Measurements from ENCODE around the gene KIF26B. TPM values are rescaled to one million over a fixed set of nuclear protein-coding genes. Genes with fewer than 3 reads are reported as not detected.

Gene KIF26B
- total RNA-seq, 1 donor from 2014 or later: 2.1 TPM

DNA sequence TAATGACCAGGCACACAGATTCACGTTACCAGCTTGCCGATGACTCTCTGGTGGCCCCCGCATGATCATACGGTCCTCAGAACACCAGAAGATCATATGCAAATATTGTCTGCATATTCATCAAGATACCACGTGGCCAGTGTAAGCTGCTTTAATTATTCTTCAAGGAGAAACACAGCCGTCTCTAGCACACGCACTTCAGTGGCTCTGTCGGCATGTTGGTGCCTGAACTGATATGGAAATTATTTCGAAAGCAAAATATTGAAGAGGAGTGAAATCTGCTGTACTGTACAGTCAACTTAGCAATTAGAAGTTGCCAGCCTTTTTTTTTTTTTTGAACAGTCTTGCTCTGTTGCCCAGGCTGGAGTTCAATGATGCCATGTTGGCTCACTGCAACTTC lies 5.9 kb upstream of the KIF26B start:
- TF ChIP-seq, protein P1, sequence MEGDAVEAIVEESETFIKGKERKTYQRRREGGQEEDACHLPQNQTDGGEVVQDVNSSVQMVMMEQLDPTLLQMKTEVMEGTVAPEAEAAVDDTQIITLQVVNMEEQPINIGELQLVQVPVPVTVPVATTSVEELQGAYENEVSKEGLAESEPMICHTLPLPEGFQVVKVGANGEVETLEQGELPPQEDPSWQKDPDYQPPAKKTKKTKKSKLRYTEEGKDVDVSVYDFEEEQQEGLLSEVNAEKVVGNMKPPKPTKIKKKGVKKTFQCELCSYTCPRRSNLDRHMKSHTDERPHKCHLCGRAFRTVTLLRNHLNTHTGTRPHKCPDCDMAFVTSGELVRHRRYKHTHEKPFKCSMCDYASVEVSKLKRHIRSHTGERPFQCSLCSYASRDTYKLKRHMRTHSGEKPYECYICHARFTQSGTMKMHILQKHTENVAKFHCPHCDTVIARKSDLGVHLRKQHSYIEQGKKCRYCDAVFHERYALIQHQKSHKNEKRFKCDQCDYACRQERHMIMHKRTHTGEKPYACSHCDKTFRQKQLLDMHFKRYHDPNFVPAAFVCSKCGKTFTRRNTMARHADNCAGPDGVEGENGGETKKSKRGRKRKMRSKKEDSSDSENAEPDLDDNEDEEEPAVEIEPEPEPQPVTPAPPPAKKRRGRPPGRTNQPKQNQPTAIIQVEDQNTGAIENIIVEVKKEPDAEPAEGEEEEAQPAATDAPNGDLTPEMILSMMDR (IDR thresholded peaks at IDR 0.05; ENCODE audit: insufficient read depth, low read length, severe bottlenecking): no peak
- Histone ChIP-seq H3K27me3 (ENCODE audit: control insufficient read depth, insufficient read depth, low read length) (peaks cover 4% of the 10 kb centered on the region), H3K4me3 (ENCODE audit: low read depth, low read length) (no peak overlapping the region), H3K36me3 (ENCODE audit: control insufficient read depth, insufficient read depth, low read length) (no peaks in the 10 kb centered on the region)
- DNase-seq (ENCODE audit: low read depth) (peak; percentile 18), FAIRE-seq (no peak)

DNA sequence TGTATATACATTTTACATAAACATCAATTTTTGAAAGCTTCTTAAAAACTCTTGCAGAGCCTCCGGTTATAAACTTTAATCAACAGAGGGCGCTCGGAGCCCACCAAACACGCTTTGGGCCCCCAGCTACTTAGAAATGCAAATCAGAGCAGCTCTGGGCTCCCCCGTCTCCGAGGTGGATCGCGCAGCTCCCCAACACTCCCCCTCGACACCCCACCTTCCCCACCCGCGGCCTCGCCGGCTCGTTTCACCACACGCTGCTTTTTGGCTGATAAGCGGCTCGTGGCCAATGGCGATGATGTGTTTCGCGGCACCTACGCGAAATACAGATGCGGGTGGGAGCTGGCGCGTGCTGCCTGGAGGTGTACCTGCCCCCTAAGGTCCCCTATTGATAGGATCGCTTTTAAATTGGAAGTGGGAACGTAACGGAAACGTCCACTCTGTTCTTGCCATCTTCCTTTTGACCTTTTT lies 1.7 kb upstream of the KIF26B start:
- FAIRE-seq: no peak
- Histone ChIP-seq H3K27me3 (ENCODE audit: control insufficient read depth, insufficient read depth, low read length) (peaks cover 3% of the 10 kb centered on the region), H3K36me3 (ENCODE audit: control insufficient read depth, insufficient read depth, low read length) (no peaks in the 10 kb centered on the region), H3K4me3 (ENCODE audit: low read depth, low read length) (peak overlapping the region; percentile 55)
- TF ChIP-seq, protein P1 (IDR thresholded peaks at IDR 0.05; ENCODE audit: insufficient read depth, low read length, severe bottlenecking): peak; percentile 58
- peak; percentile 69 for DNase-seq (ENCODE audit: low read depth)

DNA sequence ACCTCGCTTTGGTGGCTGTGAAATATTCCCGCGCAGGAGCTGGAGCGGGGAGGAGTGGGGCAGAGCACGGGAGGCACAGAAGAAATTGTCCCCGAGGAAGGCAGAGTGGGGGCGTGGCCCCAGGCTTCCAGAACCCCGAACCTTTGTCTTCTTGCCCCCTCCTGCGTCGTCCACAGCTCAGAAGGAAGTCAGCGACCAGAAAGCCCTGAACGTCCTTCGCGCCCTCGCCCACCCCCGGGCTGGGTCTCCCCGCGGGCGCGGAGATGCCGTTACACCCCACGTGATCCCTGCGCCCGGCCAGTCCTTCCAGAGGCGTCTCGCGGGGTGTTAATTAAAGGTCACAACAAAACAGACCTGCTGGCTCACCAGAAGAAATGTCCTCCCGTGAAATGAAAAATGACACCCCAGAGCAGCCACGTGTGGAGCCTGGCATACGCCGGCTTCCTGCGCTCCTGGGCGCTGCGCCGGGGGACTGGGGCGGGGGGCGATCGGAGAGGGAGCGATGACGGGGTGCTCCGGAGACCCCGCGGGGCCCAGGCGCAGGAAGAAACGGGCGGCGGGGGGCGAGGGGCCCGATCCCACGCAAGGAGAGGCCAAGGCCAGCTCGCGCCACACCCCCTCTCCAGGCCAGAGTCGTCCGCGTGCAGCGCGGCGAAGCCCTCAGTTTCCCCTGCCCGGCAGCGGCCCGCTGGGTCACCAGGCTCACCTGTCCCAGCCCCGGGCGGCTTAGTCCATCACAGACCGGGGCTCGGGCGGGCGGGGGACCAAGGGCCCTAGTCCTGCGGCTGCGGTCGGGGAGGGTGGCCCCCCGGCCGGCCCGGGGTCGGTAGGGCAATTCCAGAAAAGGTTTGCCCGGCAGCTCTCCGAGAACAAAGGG lies 995 bp upstream of the KIF26B start:
- H3K27me3 ChIP-seq (ENCODE audit: control insufficient read depth, insufficient read depth, low read length): no peaks in the 10 kb centered on the region
- TF ChIP-seq, protein P1 (IDR thresholded peaks at IDR 0.05; ENCODE audit: insufficient read depth, low read length, severe bottlenecking): no peak
- no peak for FAIRE-seq
- H3K36me3 ChIP-seq (ENCODE audit: control insufficient read depth, insufficient read depth, low read length): no peaks in the 10 kb centered on the region
- H3K4me3 ChIP-seq (ENCODE audit: low read depth, low read length): peak overlapping the region; percentile 55
- peak; percentile 4 for DNase-seq (ENCODE audit: low read depth)

DNA sequence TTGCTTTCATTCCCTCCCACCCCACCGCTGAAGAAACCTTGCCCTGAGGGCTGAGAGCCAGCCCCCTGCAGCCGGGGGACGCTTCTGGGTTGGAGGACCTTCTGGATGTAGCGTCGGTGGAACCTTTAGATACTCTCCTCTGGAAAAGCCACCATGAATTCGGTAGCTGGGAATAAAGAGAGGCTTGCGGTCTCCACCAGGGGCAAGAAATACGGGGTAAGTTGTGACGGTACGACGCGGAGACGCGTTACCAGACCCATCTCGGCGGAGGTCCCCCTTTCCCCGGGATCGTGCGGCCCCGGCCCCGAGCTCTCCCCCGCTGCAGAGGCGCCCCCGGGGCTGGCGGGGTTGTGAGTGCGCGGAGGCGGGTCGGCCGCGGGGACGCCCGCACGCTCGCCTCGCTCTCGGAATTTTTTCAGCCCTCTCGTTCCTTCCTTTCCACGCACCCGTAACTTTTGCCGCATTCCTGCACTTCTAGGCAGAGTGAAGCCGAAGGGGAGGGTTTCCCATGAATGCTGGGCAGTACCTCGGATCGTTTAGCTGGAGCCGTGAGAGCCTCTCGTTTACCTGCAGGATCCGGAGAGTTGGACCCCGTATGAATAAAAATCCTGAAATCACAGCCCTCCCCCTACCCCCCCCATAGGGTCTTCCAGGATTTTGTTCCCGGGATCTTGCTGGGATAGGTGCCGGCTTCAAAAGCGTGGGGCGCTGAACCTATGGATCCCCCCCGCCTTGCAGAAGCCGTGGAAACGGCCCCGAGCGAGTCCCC lies 671 bp downstream of the KIF26B start:
- Histone ChIP-seq H3K4me3 (ENCODE audit: low read depth, low read length) (peak overlapping the region; percentile 55), H3K36me3 (ENCODE audit: control insufficient read depth, insufficient read depth, low read length) (no peaks in the 10 kb centered on the region), H3K27me3 (ENCODE audit: control insufficient read depth, insufficient read depth, low read length) (no peaks in the 10 kb centered on the region)
- DNase-seq (ENCODE audit: low read depth) (peak; percentile 18), FAIRE-seq (no peak)
- TF ChIP-seq, protein P1 (IDR thresholded peaks at IDR 0.05; ENCODE audit: insufficient read depth, low read length, severe bottlenecking): no peak

DNA sequence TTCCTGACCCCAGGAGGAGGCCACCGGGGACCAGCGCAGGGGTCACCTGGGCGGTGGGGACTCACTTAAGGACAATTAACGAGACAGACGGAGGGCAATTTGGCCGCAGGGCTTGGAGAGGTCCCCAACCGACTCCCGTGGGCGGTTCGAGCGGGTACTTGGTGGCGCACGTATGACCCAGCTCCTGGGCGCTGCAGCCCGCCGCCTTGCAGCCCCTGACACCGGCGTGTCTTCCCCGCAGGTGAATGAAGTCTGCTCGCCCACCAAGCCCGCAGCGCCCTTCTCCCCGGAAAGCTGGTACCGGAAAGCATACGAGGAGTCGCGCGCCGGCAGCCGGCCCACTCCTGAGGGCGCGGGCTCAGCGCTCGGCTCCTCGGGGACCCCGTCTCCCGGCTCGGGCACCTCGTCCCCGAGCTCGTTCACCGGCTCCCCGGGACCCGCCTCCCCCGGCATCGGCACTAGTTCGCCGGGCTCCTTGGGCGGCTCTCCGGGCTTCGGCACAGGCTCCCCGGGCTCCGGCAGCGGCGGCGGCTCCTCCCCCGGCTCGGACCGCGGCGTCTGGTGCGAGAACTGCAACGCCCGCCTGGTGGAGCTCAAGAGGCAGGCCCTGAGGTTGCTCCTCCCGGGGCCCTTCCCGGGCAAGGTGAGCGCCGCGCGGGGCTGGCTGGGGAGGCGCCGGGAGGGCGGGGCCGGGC lies 1.4 kb downstream of the KIF26B start:
- H3K4me3 ChIP-seq (ENCODE audit: low read depth, low read length): peak overlapping the region; percentile 55
- FAIRE-seq (no peak), DNase-seq (ENCODE audit: low read depth) (peak; percentile 55)
- H3K36me3 ChIP-seq (ENCODE audit: control insufficient read depth, insufficient read depth, low read length): no peaks in the 10 kb centered on the region
- TF ChIP-seq, protein P1 (IDR thresholded peaks at IDR 0.05; ENCODE audit: insufficient read depth, low read length, severe bottlenecking): peak; percentile 80
- H3K27me3 ChIP-seq (ENCODE audit: control insufficient read depth, insufficient read depth, low read length): no peaks in the 10 kb centered on the region

All from bronchial epithelial cell (primary cell).